Measurements from ENCODE around the gene CPN2. TPM values are rescaled to one million over a fixed set of nuclear protein-coding genes. Genes with fewer than 3 reads are reported as not detected.

Gene CPN2, protein sequence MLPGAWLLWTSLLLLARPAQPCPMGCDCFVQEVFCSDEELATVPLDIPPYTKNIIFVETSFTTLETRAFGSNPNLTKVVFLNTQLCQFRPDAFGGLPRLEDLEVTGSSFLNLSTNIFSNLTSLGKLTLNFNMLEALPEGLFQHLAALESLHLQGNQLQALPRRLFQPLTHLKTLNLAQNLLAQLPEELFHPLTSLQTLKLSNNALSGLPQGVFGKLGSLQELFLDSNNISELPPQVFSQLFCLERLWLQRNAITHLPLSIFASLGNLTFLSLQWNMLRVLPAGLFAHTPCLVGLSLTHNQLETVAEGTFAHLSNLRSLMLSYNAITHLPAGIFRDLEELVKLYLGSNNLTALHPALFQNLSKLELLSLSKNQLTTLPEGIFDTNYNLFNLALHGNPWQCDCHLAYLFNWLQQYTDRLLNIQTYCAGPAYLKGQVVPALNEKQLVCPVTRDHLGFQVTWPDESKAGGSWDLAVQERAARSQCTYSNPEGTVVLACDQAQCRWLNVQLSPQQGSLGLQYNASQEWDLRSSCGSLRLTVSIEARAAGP
- not detected for polyA plus RNA-seq (2013, experiment 1 of 2)
- not detected for polyA plus RNA-seq (2013, experiment 2 of 2)

DNA sequence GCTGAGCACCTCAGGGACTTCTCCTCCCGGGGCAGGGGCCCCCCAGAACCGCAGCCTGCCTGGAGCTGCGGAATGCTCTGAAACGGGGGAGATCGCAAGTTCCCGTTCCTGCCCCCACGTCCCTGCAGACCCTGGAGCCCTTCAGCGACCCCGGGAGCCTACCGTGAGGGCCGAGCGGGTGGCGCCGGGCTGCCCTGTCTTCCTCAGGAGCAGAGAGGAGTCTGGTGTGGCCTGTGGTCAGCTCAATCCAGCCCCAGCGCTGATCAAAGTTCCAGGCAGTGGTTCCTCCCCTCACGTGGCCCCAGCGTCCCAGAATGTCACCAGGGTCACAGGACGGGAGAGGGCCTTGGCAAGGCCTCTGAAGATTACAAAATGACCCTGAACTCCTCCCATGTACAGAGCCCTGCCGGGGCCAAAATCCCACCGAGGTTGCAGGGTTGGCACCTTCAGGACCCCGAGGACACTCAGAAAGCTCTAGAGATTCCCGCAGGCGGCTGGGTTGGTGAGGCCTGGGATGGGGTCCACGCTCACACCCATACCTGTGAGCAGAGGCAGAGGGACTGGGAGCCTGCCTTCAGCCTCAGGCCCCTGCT lies at the start of gene CPN2:
Gene CPN2, minus strand, starts transcription at position 249 of the 593 bp plus-strand sequence. CDS start 8,626 bp downstream, outside the sequence.
- 92% methylated on average over 24 of the region's 24 CpGs for WGBS
- H4K91ac ChIP-seq (ENCODE audit: low read length) = peak within 1 kb of the TSS; percentile 73

DNA sequence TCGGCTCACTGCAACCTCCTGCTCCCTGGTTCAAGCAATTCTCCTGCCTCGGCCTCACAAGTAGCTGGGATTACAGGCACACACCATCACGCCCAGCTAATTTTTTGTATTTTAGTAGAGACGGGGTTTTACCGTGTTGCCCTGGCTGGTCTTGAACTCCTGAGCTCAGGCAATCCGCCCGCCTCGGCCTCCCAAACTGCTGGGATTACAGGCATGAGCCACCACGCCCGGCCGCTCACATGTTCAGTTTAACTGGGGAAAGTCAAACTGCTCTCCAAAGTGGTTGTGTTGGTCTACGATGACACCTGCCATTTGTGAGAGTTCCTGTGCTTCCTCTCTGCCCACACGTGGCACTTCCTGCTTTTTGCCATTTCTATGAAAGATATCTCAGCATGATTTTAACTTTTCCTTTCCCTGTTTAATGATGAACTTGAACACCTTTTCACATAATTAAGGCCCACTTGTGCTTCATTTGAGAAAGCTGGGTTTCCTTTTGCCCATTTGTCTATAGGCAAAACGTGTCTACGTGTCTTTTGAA lies 48.8 kb upstream of the CPN2 start:
- Histone ChIP-seq H4K91ac (ENCODE audit: low read length) (no peak overlapping the region), H2BK120ac (ENCODE audit: low read depth, low read length) (no peak overlapping the region), H3K23ac (ENCODE audit: low read length in 2 of 2) (no peak overlapping the region), H2AFZ (ENCODE audit: low read depth, low read length) (no peak overlapping the region), H3K4me3 (ENCODE audit: insufficient read depth in 1 of 2, low read depth in 1 of 2, low read length in 2 of 2) (no peak overlapping the region), H2BK5ac (ENCODE audit: low read depth, low read length, poor library complexity, severe bottlenecking) (no peak overlapping the region), H2BK12ac (ENCODE audit: low read length in 2 of 2) (no peak overlapping the region), H3K9me3 (ENCODE audit: control insufficient read depth, low read length) (no peaks in the 10 kb centered on the region), H3K18ac (ENCODE audit: low read depth in 1 of 2, low read length in 2 of 2) (no peak overlapping the region), H3K79me1 (replicated peaks; ENCODE audit: low read length, poor library complexity, severe bottlenecking) (no peaks in the 10 kb centered on the region), H3K4ac (ENCODE audit: low read depth in 1 of 2, low read length in 2 of 2) (no peak overlapping the region), H3K36me3 (ENCODE audit: control insufficient read depth in 1 of 2, insufficient read depth in 2 of 2, low read depth in 1 of 2, low read length in 2 of 2) (peaks cover 6 to 36% of the 10 kb centered on the region in 2 experiments), H3K9ac (ENCODE audit: low read length) (no peak overlapping the region), H2BK15ac (ENCODE audit: low read depth, poor library complexity, severe bottlenecking) (no peak overlapping the region), H3K27ac (ENCODE audit: low read length, poor library complexity, severe bottlenecking) (no peak overlapping the region), H3K27me3 (ENCODE audit: control insufficient read depth in 1 of 2, insufficient read depth in 1 of 2, low read length in 2 of 2) (peaks cover 16 to 43% of the 10 kb centered on the region in 2 experiments), H3K4me2 (ENCODE audit: low read length, poor library complexity, severe bottlenecking) (no peak overlapping the region), H3K4me1 (ENCODE audit: control insufficient read depth, insufficient read depth, low read depth, low read length) (peaks cover 10% of the 10 kb centered on the region), H2AK5ac (ENCODE audit: low read length, severe bottlenecking) (no peak overlapping the region), H4K8ac (ENCODE audit: low read length) (no peak overlapping the region), H3K14ac (ENCODE audit: low read length in 2 of 2) (no peak overlapping the region)
- WGBS = 97% methylated on average over 15 of the region's 15 CpGs
- no peak for DNase-seq

More for the DNA sequence above, at the start of gene CPN2:
- H2BK12ac ChIP-seq (ENCODE audit: low read length in 2 of 2) = no peak within 1 kb of the TSS
- H4K8ac ChIP-seq (ENCODE audit: low read length) = peak within 1 kb of the TSS; percentile 56
- no peaks in the 10 kb centered on the region for H3K79me1 ChIP-seq (replicated peaks; ENCODE audit: low read length, poor library complexity, severe bottlenecking)
- peak within 1 kb of the TSS in 1 of 2 experiments; percentile 72 for H3K14ac ChIP-seq (ENCODE audit: low read length in 2 of 2)
- no peak within 1 kb of the TSS for H2AFZ ChIP-seq (ENCODE audit: low read depth, low read length)
- H3K36me3 ChIP-seq (ENCODE audit: control insufficient read depth in 1 of 2, insufficient read depth in 2 of 2, low read depth in 1 of 2, low read length in 2 of 2) = no peaks in the 10 kb centered on the region
- no peak for DNase-seq
- H3K9me3 ChIP-seq (ENCODE audit: control insufficient read depth, low read length) = no peaks in the 10 kb centered on the region
- peak within 1 kb of the TSS in 1 of 2 experiments; percentile 2 for H3K4ac ChIP-seq (ENCODE audit: low read depth in 1 of 2, low read length in 2 of 2)
- peak within 1 kb of the TSS in 1 of 2 experiments; percentile 15 for H3K4me3 ChIP-seq (ENCODE audit: insufficient read depth in 1 of 2, low read depth in 1 of 2, low read length in 2 of 2)
- no peak within 1 kb of the TSS for H3K23ac ChIP-seq (ENCODE audit: low read length in 2 of 2)
- no peak within 1 kb of the TSS for H3K9ac ChIP-seq (ENCODE audit: low read length)
- H3K4me1 ChIP-seq (ENCODE audit: control insufficient read depth, insufficient read depth, low read depth, low read length) = peaks cover 18% of the 10 kb centered on the region
- H3K18ac ChIP-seq (ENCODE audit: low read depth in 1 of 2, low read length in 2 of 2) = no peak within 1 kb of the TSS
- no peak within 1 kb of the TSS for H2BK120ac ChIP-seq (ENCODE audit: low read depth, low read length)
- no peak within 1 kb of the TSS for H3K4me2 ChIP-seq (ENCODE audit: low read length, poor library complexity, severe bottlenecking)
- peak within 1 kb of the TSS; percentile 42 for H2AK5ac ChIP-seq (ENCODE audit: low read length, severe bottlenecking)
- H3K27me3 ChIP-seq (ENCODE audit: control insufficient read depth in 1 of 2, insufficient read depth in 1 of 2, low read length in 2 of 2) = peaks cover 9 to 20% of the 10 kb centered on the region in 2 experiments
- H2BK5ac ChIP-seq (ENCODE audit: low read depth, low read length, poor library complexity, severe bottlenecking) = no peak within 1 kb of the TSS
- peak within 1 kb of the TSS; percentile 29 for H3K27ac ChIP-seq (ENCODE audit: low read length, poor library complexity, severe bottlenecking)
- peak within 1 kb of the TSS; percentile 60 for H2BK15ac ChIP-seq (ENCODE audit: low read depth, poor library complexity, severe bottlenecking)

DNA sequence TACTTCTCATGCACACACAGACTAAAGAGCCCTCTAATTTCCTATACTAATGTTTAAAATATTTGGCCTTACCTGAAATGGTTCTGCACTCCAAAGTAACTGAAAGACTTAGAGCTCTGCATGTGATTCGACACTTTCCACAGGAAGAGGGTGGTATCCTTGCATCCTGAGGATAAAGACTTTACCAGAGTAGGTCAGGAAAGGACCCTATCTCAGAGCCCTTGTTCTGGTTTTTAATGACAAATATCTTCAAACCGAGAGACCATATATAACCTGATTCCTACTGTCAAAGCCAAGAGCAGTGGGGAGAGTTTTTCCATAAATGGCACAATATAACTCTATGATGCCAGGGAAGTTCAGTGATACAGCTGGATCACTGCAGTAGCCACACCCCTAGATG lies 48.0 kb upstream of the CPN2 start, which contains the start of gene GP5:
Gene GP5, minus strand, starts transcription at position 101 of the 400 bp plus-strand sequence. CDS start 984 bp downstream, outside the sequence.
- peak within 1 kb of the TSS in 1 of 2 experiments; percentile 45 for H3K4me3 ChIP-seq (ENCODE audit: insufficient read depth in 1 of 2, low read depth in 1 of 2, low read length in 2 of 2)
- no peak within 1 kb of the TSS for H3K18ac ChIP-seq (ENCODE audit: low read depth in 1 of 2, low read length in 2 of 2)
- H3K27ac ChIP-seq (ENCODE audit: low read length, poor library complexity, severe bottlenecking) = no peak within 1 kb of the TSS
- no peak within 1 kb of the TSS for H2AFZ ChIP-seq (ENCODE audit: low read depth, low read length)
- peaks cover 6 to 30% of the 10 kb centered on the region in 2 experiments for H3K36me3 ChIP-seq (ENCODE audit: control insufficient read depth in 1 of 2, insufficient read depth in 2 of 2, low read depth in 1 of 2, low read length in 2 of 2)
- H3K4me1 ChIP-seq (ENCODE audit: control insufficient read depth, insufficient read depth, low read depth, low read length) = peaks cover 12% of the 10 kb centered on the region
- H3K79me1 ChIP-seq (replicated peaks; ENCODE audit: low read length, poor library complexity, severe bottlenecking) = no peaks in the 10 kb centered on the region
- no peak within 1 kb of the TSS for H4K91ac ChIP-seq (ENCODE audit: low read length)
- no peak within 1 kb of the TSS for H3K9ac ChIP-seq (ENCODE audit: low read length)
- no peak for DNase-seq
- no peak within 1 kb of the TSS for H3K14ac ChIP-seq (ENCODE audit: low read length in 2 of 2)
- H3K23ac ChIP-seq (ENCODE audit: low read length in 2 of 2) = no peak within 1 kb of the TSS
- peaks cover 19 to 48% of the 10 kb centered on the region in 2 experiments for H3K27me3 ChIP-seq (ENCODE audit: control insufficient read depth in 1 of 2, insufficient read depth in 1 of 2, low read length in 2 of 2)
- H2BK120ac ChIP-seq (ENCODE audit: low read depth, low read length) = no peak within 1 kb of the TSS
- WGBS = 100% methylated on average over 1 of the region's 2 CpGs
- H3K9me3 ChIP-seq (ENCODE audit: control insufficient read depth, low read length) = no peaks in the 10 kb centered on the region
- H3K4me2 ChIP-seq (ENCODE audit: low read length, poor library complexity, severe bottlenecking) = no peak within 1 kb of the TSS
- H2AK5ac ChIP-seq (ENCODE audit: low read length, severe bottlenecking) = no peak within 1 kb of the TSS
- H2BK15ac ChIP-seq (ENCODE audit: low read depth, poor library complexity, severe bottlenecking) = no peak within 1 kb of the TSS
- no peak within 1 kb of the TSS for H2BK12ac ChIP-seq (ENCODE audit: low read length in 2 of 2)
- no peak within 1 kb of the TSS for H4K8ac ChIP-seq (ENCODE audit: low read length)
- no peak within 1 kb of the TSS for H2BK5ac ChIP-seq (ENCODE audit: low read depth, low read length, poor library complexity, severe bottlenecking)
- no peak within 1 kb of the TSS for H3K4ac ChIP-seq (ENCODE audit: low read depth in 1 of 2, low read length in 2 of 2)

All from mesenchymal stem cell (in vitro differentiated cells and primary cell).